Hematopoietic multipotent progenitor cell treated with erythropoietin and hydrocortisone succinate and interleukin-3 and kit ligand, for 17 days (in vitro differentiated cells): ENCODE data around the gene TP53INP2.
"Not testable (repeated sequence)": the region's sequence is repeated elsewhere in the genome, so short reads cannot be mapped to it uniquely, and the experiment has no call there.

Experiments
- DNase-seq: peaks from one replicate; pipeline ENCODE4 v3.0.0-alpha.2; 2015; ENCODE audit warnings: low spot score

The TP53INP2 gene

DNA sequence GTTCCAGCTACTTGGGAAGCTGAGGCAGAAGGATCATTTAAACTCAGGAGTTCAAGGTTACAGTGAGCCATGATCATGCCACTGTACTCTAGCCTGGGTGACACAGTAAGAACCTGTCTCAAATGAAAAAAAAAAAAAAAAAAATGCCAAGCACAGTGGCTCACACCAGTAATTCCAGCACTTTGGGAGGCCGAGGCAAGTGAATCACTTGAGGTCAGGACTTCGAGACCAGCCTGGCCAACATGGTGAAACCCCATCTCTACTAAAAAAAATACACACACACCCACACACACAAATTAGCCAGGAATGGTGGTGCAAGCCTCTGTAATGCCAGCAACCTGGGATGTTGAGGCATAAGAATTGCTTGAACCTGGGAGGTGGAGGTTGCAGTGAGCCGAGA, 18.4 kb downstream of the TP53INP2 start:
- DNase-seq: not testable (repeated sequence)

DNA sequence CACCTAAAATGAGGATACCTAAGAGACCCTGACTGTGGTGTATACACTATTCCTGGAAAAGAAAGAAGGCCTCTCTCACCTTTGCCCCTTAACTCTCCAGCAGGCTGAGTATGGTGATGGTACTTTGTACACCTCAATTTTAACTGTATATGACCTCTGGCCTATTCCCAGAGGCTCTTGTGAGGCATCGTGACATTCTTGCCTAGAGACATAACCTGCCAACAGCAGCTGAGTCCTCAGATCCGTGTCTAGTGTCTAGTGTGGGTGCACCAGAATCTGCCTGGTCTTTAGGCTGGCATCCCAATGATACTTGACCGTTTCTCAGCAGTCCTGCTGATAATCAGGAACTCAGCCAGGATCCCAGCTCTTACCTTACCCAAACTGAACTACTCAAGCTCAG, 20.0 kb downstream of the TP53INP2 start:
- DNase-seq: no peak

DNA sequence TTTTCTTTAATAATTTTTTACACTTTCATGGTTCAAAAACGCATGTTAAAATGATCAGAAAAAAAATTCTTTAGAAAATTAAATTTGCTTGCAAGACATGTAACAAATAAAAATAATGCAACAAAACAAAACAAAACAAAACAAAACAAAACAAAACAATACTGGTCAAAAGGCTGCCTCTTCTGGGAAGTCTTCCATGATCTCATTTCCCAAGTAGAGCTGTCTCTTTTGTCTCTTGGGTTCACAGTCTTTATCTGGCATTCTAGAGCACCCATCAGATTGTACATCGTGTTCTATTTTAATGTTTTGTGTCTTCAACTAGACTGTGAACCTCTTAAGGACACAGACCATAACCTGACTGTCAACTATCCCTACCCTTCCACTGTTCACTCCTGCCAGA, 25.3 kb downstream of the TP53INP2 start:
- no peak for DNase-seq

DNA sequence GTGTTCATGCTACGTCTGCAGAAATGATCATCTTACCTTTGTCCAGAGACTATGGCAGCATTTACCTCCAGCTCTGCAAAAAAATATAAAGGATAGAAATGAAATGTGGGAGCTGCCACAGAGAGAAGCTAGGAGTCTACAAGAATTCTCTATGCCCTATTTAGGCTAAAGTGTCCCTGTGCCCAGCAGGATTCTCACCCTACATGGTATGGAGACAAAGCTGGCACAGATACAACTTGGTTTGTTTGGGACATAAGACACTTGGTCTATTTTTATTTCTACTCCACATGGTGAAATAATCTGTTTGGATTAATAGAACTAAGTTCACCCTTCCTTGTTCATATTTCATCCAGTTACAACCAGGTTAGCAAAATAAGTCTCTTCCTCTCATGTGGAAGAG, 28.4 kb downstream of the TP53INP2 start:
- no peak for DNase-seq

DNA sequence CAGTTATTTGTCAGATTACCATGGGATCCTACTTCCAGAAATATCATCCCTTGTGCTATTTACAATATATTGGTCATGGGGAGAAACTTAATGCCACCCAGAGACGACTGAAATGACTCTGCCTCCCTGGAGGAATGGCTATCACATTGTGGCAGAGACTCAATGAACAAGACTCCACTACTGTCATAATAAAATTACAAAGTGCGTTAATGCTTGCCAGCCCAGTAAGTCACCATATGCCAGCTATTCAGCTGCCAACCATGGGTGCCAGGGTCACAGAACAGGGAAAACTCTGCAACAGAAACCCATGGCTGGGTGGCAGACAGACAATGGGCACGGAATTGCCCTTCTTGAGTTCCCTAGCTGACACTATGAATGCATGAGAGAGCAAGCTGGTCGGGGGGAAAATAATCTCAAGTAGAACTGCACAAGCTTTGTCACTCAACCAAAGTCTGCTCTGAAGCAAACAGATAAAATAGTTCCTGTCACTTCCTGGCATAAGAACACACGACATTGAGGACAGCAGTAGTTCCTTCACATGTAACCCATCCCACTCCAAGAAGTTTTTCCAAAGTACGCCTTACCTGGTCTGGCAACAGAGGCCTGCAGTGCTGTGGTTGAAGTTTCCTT, 32.1 kb downstream of the TP53INP2 start:
- DNase-seq: no peak

DNA sequence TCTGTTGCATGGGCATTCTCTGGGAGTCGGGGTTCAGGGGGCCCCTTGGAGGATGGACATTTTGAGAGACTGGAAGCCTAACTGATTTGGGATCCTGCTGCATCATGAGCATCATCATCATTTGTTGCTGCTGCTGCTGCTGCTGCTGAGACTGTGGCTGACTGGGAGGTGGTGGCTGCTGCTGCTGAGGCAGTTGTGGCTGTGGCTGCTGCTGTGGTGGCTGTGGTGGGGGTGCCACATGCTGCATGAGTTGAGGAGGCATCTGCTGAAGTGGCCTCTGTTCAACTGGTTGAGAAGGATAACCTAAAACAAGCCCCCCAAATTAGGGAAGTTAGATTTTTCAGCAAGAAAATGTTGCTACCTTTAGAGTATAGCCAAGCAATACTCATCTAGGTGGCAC, 38.9 kb downstream of the TP53INP2 start:
- no peak for DNase-seq

DNA sequence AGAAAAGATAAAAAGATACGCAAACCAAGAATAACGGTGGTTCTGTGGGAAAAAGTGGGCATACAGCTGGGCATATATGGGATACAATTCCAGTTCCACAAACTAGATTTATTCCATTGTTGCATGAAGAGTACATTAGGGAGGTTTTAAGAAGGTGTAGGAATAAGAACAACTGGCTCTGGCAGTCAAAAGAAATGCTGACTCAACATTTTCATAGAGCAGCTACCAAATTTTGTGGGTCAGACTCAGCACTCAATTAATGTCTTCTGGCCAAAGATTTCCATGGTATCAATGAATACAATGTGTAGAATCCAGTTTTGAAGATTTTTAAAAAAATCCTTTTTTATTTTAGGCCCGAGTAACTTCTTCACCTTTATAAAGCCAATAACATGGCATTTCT, 40.2 kb downstream of the TP53INP2 start:
- DNase-seq: no peak

DNA sequence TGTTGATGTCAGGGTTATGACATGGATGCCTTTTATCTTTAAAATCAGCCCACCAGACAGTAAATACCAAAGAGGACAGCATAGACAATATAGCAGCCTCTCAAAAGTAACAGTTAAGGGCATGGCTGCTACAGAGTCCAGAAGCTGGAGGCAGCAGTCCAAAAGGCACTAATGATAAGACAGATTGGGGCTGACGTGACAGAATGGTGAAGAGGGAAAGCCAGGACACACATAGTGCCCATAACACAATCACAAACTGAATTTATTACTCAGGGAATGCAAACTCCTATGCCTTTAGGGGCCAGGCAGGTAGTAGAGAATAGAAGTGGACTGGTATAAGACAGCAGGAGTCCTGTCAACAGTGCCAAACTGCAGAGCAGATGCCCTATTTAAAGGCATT, 40.7 kb downstream of the TP53INP2 start:
- peak; percentile 31 for DNase-seq

DNA sequence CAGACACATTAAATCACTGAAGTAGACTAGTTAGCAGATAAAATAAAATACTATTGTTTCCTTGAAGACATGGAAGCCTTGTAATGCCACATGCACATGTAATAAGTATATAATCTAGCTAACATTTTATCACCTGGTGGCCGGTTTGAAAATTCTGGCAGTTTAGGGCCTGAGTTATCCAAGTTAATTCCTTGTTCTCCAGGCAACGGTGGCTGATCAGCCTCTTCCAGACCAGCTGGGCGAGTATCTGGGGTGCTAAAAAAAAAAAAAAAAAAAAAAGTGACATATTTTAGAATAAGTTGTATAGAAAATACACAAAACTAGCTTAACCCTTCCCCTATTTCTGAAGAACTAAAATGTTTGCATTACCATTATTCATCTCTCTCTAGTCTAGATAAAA, 42.5 kb downstream of the TP53INP2 start:
- DNase-seq: no peak

DNA sequence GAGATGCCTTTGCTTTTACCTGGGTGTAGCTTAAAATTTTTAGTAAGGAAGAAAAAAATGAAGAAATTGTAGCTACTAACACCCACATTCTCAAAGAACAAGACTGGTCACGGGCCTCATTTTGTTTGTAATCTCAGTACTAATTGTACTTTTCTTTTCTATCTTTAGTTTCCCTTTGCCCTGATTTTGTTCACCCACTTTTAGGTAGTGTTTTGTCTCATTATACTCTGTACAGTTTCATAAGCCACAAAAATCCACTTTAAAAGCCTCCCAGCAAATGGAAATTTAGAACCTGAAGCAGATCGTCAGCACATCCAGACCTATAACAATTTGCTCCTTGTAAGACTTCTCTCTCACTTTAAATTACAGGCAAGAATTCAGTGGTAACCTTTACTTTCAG, 43.3 kb downstream of the TP53INP2 start:
- no peak for DNase-seq

DNA sequence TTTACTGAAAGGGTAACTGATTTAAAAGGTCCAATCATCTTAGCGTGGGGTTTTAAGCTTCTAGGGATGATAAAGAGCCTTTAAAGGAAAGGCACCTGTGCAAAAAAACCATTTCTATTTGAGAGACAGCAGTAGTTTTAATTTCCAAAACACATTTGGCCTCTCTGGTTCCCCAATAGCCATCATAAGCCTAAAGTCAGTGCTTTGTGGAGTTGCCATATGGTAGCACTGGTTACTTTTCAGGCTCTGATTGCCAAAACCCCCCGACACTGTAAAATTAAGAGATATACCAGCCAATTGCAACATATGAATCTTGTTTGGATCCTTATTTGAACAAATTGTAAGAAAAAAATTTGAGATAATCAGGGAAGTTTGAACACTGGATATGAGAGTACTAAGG, 44.6 kb downstream of the TP53INP2 start:
- no peak for DNase-seq

DNA sequence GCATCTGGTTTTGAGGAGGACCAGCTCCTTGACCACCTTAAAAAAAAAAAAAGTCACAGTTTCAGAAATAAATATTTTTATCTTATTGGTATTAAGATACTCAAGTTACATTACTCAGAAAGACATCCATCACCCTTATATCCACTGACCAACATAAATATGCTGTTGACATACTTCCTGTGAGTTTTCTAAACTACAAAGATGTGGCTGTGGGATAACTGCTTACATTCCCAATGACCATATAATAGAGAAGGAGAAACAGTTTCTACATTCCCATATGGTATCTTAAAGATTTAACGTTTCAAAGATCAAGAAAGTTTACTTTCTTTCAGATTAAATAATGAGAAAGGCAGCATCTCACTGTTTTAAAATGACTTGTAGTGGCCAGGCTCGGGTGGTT, 46.3 kb downstream of the TP53INP2 start:
- DNase-seq: no peak

DNA sequence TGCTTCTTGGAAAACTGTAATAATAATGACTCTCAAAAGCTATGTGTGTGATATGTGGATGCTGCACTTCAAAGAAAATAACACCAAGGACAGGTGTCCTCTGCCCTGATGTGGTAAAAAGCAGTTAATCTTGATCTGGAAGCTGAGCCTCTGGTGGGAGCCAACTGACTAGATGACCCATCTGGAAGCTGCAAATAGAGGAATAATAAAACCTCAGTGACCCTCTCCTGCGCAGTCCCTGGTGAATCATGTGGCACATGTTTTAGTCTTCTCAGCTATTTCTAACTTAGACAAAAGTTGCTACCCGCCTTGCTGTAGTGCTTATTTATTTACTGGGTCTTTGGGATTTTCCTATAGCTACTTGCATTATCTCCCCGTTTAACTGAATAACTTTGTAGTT, 47.3 kb downstream of the TP53INP2 start:
- DNase-seq: no peak

DNA sequence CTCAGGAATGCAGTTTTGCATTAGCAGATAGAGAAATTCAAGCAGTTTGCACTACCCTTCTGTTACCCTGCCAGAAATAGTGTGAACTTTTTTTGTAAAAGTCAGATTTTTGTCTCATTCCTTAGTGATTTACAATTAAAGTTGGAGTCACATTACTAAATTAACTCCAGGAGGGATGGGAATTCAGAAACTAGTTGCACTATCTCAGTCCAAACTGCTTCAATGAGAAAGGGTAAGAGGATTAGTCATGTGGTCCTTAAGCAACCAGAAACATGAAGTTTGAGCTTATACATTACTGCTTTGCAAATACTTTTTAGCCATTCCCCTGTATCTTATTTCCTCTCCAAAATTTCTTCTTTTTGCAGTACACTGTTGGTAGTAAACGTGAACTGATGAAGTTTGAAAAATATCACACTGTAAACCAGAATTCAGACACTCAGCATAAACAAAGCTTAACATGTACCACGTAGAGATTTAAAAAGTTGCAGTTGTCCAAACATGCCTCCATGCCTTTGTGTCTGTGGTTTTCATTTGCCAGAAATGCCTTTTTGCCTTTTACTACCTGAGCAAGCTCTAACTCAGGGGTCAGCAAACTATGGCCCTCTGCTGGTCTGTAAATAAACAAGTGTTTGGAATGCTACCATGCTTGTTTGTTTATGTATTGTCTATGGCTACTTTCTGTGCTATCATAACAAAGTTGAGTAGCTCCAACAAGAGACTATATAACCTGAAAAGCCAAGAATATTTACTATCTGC, 49.7 kb downstream of the TP53INP2 start:
- no peak for DNase-seq

DNA sequence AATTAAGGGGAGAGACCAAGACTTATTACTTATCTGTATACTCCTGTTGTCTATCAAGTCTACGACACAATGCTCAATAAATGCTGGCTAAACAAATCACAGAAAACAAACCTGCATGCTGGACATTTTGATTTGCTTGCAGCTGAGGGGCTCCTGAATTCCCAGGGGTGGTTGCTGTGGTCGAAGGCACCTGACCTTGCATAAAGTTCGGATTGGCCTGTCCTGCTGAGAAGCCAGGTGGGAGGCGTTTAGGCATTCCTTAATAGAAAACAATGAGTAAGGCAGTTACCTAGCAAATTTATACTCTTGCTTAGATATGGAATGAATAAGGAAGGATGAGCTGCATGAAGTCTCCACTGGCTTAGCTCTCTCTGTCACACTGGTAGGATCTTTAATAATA, 50.5 kb downstream of the TP53INP2 start:
- no peak for DNase-seq

DNA sequence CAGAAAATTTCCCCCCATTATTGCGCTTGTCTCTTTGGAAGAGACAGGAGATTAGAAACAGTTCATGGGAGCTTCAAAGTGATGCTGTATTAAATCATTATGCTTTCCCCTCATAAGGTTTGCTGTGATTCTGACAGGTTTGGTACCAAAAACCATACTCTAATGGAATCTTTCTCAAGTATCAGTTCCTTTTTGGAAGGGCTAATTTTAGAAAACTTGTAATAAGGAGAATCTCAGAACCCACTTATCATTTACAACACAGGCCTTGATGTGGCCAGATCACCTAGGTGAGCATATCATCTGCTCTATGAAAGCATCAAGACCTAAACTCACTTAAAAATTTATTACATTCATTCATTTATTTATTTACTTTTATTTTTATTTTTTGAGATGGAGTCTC, 51.2 kb downstream of the TP53INP2 start:
- DNase-seq: no peak

DNA sequence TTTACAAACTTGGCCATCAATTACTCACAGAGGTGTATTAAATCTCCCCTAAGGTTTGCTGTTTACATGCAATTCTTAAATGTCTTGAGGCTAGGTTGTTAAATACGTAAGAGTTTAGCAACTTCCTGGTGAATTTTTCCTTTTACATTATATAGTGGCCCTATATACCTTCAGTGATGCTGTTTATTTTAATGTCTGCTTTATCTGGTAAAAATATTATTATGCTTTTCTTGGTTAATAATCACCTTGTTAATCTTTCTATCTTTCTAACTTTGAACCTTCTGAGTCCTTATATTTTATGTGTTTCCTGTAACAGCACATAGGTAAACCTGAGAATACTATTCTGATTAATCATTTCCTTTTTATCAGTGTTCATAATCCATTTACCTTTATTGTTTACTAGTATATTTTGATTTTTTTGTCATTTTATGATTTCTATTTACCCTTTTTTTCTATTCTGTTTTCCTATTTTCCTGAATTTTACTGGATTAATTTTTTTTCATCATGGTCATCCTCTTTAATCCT, 57.9 kb downstream of the TP53INP2 start:
- DNase-seq: no peak
